Osteoblast (primary cell): ENCODE measurements around the gene ATL3. TPM values are rescaled to one million over a fixed set of nuclear protein-coding genes. Genes with fewer than 3 reads are reported as not detected.

ENCODE experiments used
- DNase-seq: peaks from one replicate; pipeline ENCODE4 v3.0.0; 2011; ENCODE audit warnings: low spot score, mixed read lengths; ENCODE audit not compliant: insufficient read length; ENCODE audit errors: missing footprints
- H2AFZ ChIP-seq: 2 replicates; pipeline ENCODE4 v1.6.0; 2011; ENCODE audit warnings: mild to moderate bottlenecking, low read length
- H3K27ac ChIP-seq: 2 replicates; pipeline ENCODE4 v1.5.1; 2011; ENCODE audit warnings: mild to moderate bottlenecking, low read depth, low read length, moderate library complexity
- H3K27me3 ChIP-seq: 2 replicates; pipeline ENCODE4 v1.6.0; 2012; ENCODE audit warnings: mild to moderate bottlenecking, control low read depth, inconsistent platforms, low read length, moderate library complexity; ENCODE audit not compliant: insufficient read depth
- H3K36me3 ChIP-seq: 2 replicates; pipeline ENCODE4 v1.5.1; 2011; ENCODE audit warnings: mild to moderate bottlenecking, low read length, control low read depth, moderate library complexity; ENCODE audit not compliant: insufficient read depth
- H3K4me1 ChIP-seq: 2 replicates; pipeline ENCODE4 v1.5.1; 2011; ENCODE audit warnings: mild to moderate bottlenecking, low read length, control low read depth, moderate library complexity; ENCODE audit not compliant: insufficient read depth
- H3K4me2 ChIP-seq: 2 replicates; pipeline ENCODE4 v1.6.0; 2011; ENCODE audit warnings: mild to moderate bottlenecking, low read length; ENCODE audit not compliant: insufficient read depth
- H3K4me3 ChIP-seq: fragments of 200-600 bp; sonication (generic); 3 replicates; pipeline ENCODE4 v1.5.1; 2012; ENCODE audit warnings: mild to moderate bottlenecking, low read length, inconsistent platforms; ENCODE audit not compliant: insufficient read depth
- H3K79me2 ChIP-seq: 2 replicates; pipeline ENCODE4 v1.6.0; 2012; ENCODE audit warnings: mild to moderate bottlenecking, low read length, control low read depth, inconsistent platforms; ENCODE audit not compliant: insufficient read depth
- H3K9me3 ChIP-seq: 2 replicates; pipeline ENCODE4 v1.5.1; 2011; ENCODE audit warnings: low read depth, low read length, control low read depth
- H4K20me1 ChIP-seq: 2 replicates; pipeline ENCODE4 v1.6.0; 2012; ENCODE audit warnings: mild to moderate bottlenecking, low read length, control low read depth; ENCODE audit not compliant: insufficient read depth
- CTCF ChIP-seq: IDR thresholded peaks from 2 replicates; pipeline ENCODE4 v1.5.1; 2011; ENCODE audit warnings: mild to moderate bottlenecking, low read depth, low read length, moderate library complexity; ENCODE audit errors: extremely low read depth
- total RNA-seq: library from RNA; depleted of rRNA; stranded (reverse); fragments of >200 nt; gene quantifications from 2 replicates; pipeline ENCODE4 v1.2.3, GENCODE V29; 2012

Gene ATL3
- total RNA-seq, 1 donor: 300 TPM

- H3K4me1 ChIP-seq: peaks cover 15% of the 10 kb centered on the region
- no peak for TF ChIP-seq CTCF
- peak within 1 kb of the TSS; percentile 98 for H3K4me3 ChIP-seq
- H3K4me2 ChIP-seq: peak within 1 kb of the TSS; percentile 97
- no peaks in the 10 kb centered on the region for H3K36me3 ChIP-seq
- peak within 1 kb of the TSS; percentile 96 for H2AFZ ChIP-seq
- H4K20me1 ChIP-seq: no peaks in the 10 kb centered on the region
- H3K27ac ChIP-seq: peak within 1 kb of the TSS; percentile 55
- no peaks in the 10 kb centered on the region for H3K9me3 ChIP-seq
- H3K27me3 ChIP-seq: no peaks in the 10 kb centered on the region
- peaks cover 48% of the 10 kb centered on the region for H3K79me2 ChIP-seq
- DNase-seq: peak; percentile 98
These were observed 10.3 kb upstream of the ATL3 start, which contains the start of gene RTN3 for GRCh38 chr11:63681321-63682065. Gene RTN3, plus strand, starts transcription at chr11:63681500. Its CDS starts 137 bp downstream, at chr11:63681637.

GRCh38 chr11:63680834-63681320 is 9.7 kb upstream of the ATL3 start:
- Histone ChIP-seq H3K27ac (peak overlapping the region; percentile 55), H3K27me3 (no peaks in the 10 kb centered on the region), H3K79me2 (peaks cover 44% of the 10 kb centered on the region), H3K4me1 (peaks cover 15% of the 10 kb centered on the region), H3K4me2 (peak overlapping the region; percentile 97), H3K9me3 (no peaks in the 10 kb centered on the region), H3K4me3 (peak overlapping the region; percentile 98), H3K36me3 (no peaks in the 10 kb centered on the region), H4K20me1 (no peaks in the 10 kb centered on the region), H2AFZ (peak overlapping the region; percentile 96)
- no peak for DNase-seq
- no peak for TF ChIP-seq CTCF

GRCh38 chr11:63673579-63673978 is 2.4 kb upstream of the ATL3 start:
- peak; percentile 57 for DNase-seq
- peaks cover 3% of the 10 kb centered on the region for H4K20me1 ChIP-seq
- peak overlapping the region; percentile 3 for H3K27ac ChIP-seq
- no peaks in the 10 kb centered on the region for H3K27me3 ChIP-seq
- peak overlapping the region; percentile 3 for H3K4me2 ChIP-seq
- H3K36me3 ChIP-seq: no peaks in the 10 kb centered on the region
- peaks cover 33% of the 10 kb centered on the region for H3K4me1 ChIP-seq
- H3K4me3 ChIP-seq: no peak overlapping the region
- peak overlapping the region; percentile 41 for H2AFZ ChIP-seq
- peaks cover 15% of the 10 kb centered on the region for H3K79me2 ChIP-seq
- no peaks in the 10 kb centered on the region for H3K9me3 ChIP-seq
- TF ChIP-seq CTCF: no peak

GRCh38 chr11:63672936-63673539 is 1.9 kb upstream of the ATL3 start:
- H2AFZ ChIP-seq: peak overlapping the region; percentile 11
- no peaks in the 10 kb centered on the region for H3K27me3 ChIP-seq
- H3K36me3 ChIP-seq: no peaks in the 10 kb centered on the region
- peak overlapping the region; percentile 3 for H3K27ac ChIP-seq
- peak; percentile 68 for DNase-seq
- H3K4me2 ChIP-seq: peak overlapping the region; percentile 3
- H3K4me3 ChIP-seq: no peak overlapping the region
- peaks cover 15% of the 10 kb centered on the region for H3K79me2 ChIP-seq
- no peaks in the 10 kb centered on the region for H3K9me3 ChIP-seq
- no peak for TF ChIP-seq CTCF
- H4K20me1 ChIP-seq: peaks cover 3% of the 10 kb centered on the region
- peaks cover 39% of the 10 kb centered on the region for H3K4me1 ChIP-seq
